Osteoblast (primary cell): ENCODE results near the gene NEK5. TPM values are rescaled to one million over a fixed set of nuclear protein-coding genes. Genes with fewer than 3 reads are reported as not detected.
"Not testable (repeated sequence)": the region's sequence is repeated elsewhere in the genome, so short reads cannot be mapped to it uniquely, and the experiment has no call there.

Experiments
- DNase-seq: peaks from one replicate; pipeline ENCODE4 v3.0.0; 2011; ENCODE audit warnings: low spot score, mixed read lengths; ENCODE audit not compliant: insufficient read length; ENCODE audit errors: missing footprints
- H2AFZ ChIP-seq: 2 replicates; pipeline ENCODE4 v1.6.0; 2011; ENCODE audit warnings: mild to moderate bottlenecking, low read length
- H3K27ac ChIP-seq: 2 replicates; pipeline ENCODE4 v1.5.1; 2011; ENCODE audit warnings: mild to moderate bottlenecking, low read depth, low read length, moderate library complexity
- H3K27me3 ChIP-seq: 2 replicates; pipeline ENCODE4 v1.6.0; 2012; ENCODE audit warnings: mild to moderate bottlenecking, control low read depth, inconsistent platforms, low read length, moderate library complexity; ENCODE audit not compliant: insufficient read depth
- H3K36me3 ChIP-seq: 2 replicates; pipeline ENCODE4 v1.5.1; 2011; ENCODE audit warnings: mild to moderate bottlenecking, low read length, control low read depth, moderate library complexity; ENCODE audit not compliant: insufficient read depth
- H3K4me1 ChIP-seq: 2 replicates; pipeline ENCODE4 v1.5.1; 2011; ENCODE audit warnings: mild to moderate bottlenecking, low read length, control low read depth, moderate library complexity; ENCODE audit not compliant: insufficient read depth
- H3K4me2 ChIP-seq: 2 replicates; pipeline ENCODE4 v1.6.0; 2011; ENCODE audit warnings: mild to moderate bottlenecking, low read length; ENCODE audit not compliant: insufficient read depth
- H3K4me3 ChIP-seq: fragments of 200-600 bp; sonication (generic); 3 replicates; pipeline ENCODE4 v1.5.1; 2012; ENCODE audit warnings: mild to moderate bottlenecking, low read length, inconsistent platforms; ENCODE audit not compliant: insufficient read depth
- H3K79me2 ChIP-seq: 2 replicates; pipeline ENCODE4 v1.6.0; 2012; ENCODE audit warnings: mild to moderate bottlenecking, low read length, control low read depth, inconsistent platforms; ENCODE audit not compliant: insufficient read depth
- H3K9me3 ChIP-seq: 2 replicates; pipeline ENCODE4 v1.5.1; 2011; ENCODE audit warnings: low read depth, low read length, control low read depth
- H4K20me1 ChIP-seq: 2 replicates; pipeline ENCODE4 v1.6.0; 2012; ENCODE audit warnings: mild to moderate bottlenecking, low read length, control low read depth; ENCODE audit not compliant: insufficient read depth
- CTCF ChIP-seq: IDR thresholded peaks from 2 replicates; pipeline ENCODE4 v1.5.1; 2011; ENCODE audit warnings: mild to moderate bottlenecking, low read depth, low read length, moderate library complexity; ENCODE audit errors: extremely low read depth
- total RNA-seq: library from RNA; depleted of rRNA; stranded (reverse); fragments of >200 nt; gene quantifications from 2 replicates; pipeline ENCODE4 v1.2.3, GENCODE V29; 2012

The NEK5 gene
- total RNA-seq, 1 donor: 0.36 TPM

GRCh38 chr13:52070929-52071523 is 57.8 kb downstream of the NEK5 start:
- DNase-seq: peak; percentile 66
- H3K36me3 ChIP-seq: no peaks in the 10 kb centered on the region
- H4K20me1 ChIP-seq: no peaks in the 10 kb centered on the region
- no peaks in the 10 kb centered on the region for H3K27me3 ChIP-seq
- no peak overlapping the region for H2AFZ ChIP-seq
- no peaks in the 10 kb centered on the region for H3K4me1 ChIP-seq
- peaks cover 7% of the 10 kb centered on the region for H3K9me3 ChIP-seq
- no peaks in the 10 kb centered on the region for H3K79me2 ChIP-seq
- no peak overlapping the region for H3K4me3 ChIP-seq
- peak; percentile 22 for TF ChIP-seq CTCF
- no peak overlapping the region for H3K4me2 ChIP-seq
- no peak overlapping the region for H3K27ac ChIP-seq

GRCh38 chr13:52067237-52067636 is 61.6 kb downstream of the NEK5 start:
- H4K20me1 ChIP-seq: no peaks in the 10 kb centered on the region
- no peak for TF ChIP-seq CTCF
- no peaks in the 10 kb centered on the region for H3K27me3 ChIP-seq
- H3K36me3 ChIP-seq: no peaks in the 10 kb centered on the region
- H2AFZ ChIP-seq: no peak overlapping the region
- H3K27ac ChIP-seq: no peak overlapping the region
- H3K4me3 ChIP-seq: no peak overlapping the region
- no peaks in the 10 kb centered on the region for H3K79me2 ChIP-seq
- H3K4me2 ChIP-seq: no peak overlapping the region
- no peaks in the 10 kb centered on the region for H3K4me1 ChIP-seq
- peaks cover 7% of the 10 kb centered on the region for H3K9me3 ChIP-seq
- no peak for DNase-seq

GRCh38 chr13:52061587-52061986 is 67.3 kb downstream of the NEK5 start:
- TF ChIP-seq CTCF: no peak
- no peak overlapping the region for H3K27ac ChIP-seq
- H3K9me3 ChIP-seq: no peaks in the 10 kb centered on the region
- peak overlapping the region; percentile 20 for H2AFZ ChIP-seq
- H4K20me1 ChIP-seq: no peaks in the 10 kb centered on the region
- peaks cover 3% of the 10 kb centered on the region for H3K4me1 ChIP-seq
- H3K4me3 ChIP-seq: no peak overlapping the region
- peak; percentile 73 for DNase-seq
- H3K4me2 ChIP-seq: peak overlapping the region; percentile 40
- H3K27me3 ChIP-seq: no peaks in the 10 kb centered on the region
- no peaks in the 10 kb centered on the region for H3K79me2 ChIP-seq
- H3K36me3 ChIP-seq: no peaks in the 10 kb centered on the region

DNA sequence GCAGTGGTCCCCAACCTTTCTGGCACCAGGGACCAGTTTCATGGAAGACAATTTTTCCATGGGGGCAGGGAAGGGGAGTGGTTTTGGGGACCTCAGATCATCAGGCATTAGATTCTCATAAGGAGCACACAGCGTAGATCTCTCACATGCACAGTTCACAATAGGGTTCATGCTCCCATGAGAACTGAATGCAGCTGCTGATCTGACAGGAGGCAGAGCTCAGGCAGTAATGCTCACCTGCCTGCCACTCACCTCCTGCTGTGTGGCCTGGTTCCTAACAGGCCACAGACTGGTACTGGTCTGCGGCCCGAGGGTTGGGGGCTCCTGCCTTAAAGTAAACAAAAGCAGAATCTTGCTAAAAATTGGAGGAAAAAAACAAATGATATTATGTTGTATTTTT is 67.8 kb downstream of the NEK5 start:
- H2AFZ ChIP-seq: not testable (repeated sequence)

More for the DNA sequence above, 67.8 kb downstream of the NEK5 start:
- H3K9me3 ChIP-seq, H3K79me2 ChIP-seq, H3K27me3 ChIP-seq, H4K20me1 ChIP-seq, DNase-seq, H3K4me3 ChIP-seq, H3K36me3 ChIP-seq, H3K27ac ChIP-seq, H3K4me1 ChIP-seq: not testable (repeated sequence)
- peak overlapping the region; percentile 40 for H3K4me2 ChIP-seq
